GM12891 (cell line): ENCODE data around the gene GIMAP5.
A peak's percentile ranks its signal among the peaks of the same experiment; 100 is the strongest.
"Not testable (repeated sequence)": the region's sequence is repeated elsewhere in the genome, so short reads cannot be mapped to it uniquely, and the experiment has no call there.

Experiments used
- DNase-seq: peaks from one replicate; pipeline ENCODE4 v3.0.0; 2011; ENCODE audit warnings: low spot score; ENCODE audit not compliant: insufficient read length
- FAIRE-seq: peaks from 2 replicates; lab custom pipeline; 2011; peaks lifted over from hg19 to GRCh38; lab: Jason Lieb, UNC
- PAX5 ChIP-seq: IDR thresholded peaks from 2 replicates; pipeline ENCODE4 v1.6.1; 2011; ENCODE audit warnings: low read length, moderate library complexity, mild to moderate bottlenecking; ENCODE audit not compliant: insufficient read depth, severe bottlenecking
- POLR2A ChIP-seq: IDR thresholded peaks from 2 replicates; pipeline ENCODE4 v1.6.1; 2011; ENCODE audit warnings: low read depth, low read length, control low read depth
- POLR2AphosphoS5 ChIP-seq: IDR thresholded peaks from 2 replicates; pipeline ENCODE4 v1.6.1; 2011; ENCODE audit warnings: low read depth, low read length, control low read depth
- POU2F2 ChIP-seq: IDR thresholded peaks from 2 replicates; pipeline ENCODE4 v1.6.1; 2011; ENCODE audit warnings: low read depth, mild to moderate bottlenecking, control low read depth, low read length, moderate library complexity
- SPI1 ChIP-seq: IDR thresholded peaks from 2 replicates; pipeline ENCODE4 v1.6.1; 2011; ENCODE audit warnings: low read depth, low read length, control low read depth
- TAF1 ChIP-seq: IDR thresholded peaks from 2 replicates; pipeline ENCODE4 v1.6.1; 2011; ENCODE audit warnings: low read depth, low read length, control low read depth

Gene GIMAP5

DNA sequence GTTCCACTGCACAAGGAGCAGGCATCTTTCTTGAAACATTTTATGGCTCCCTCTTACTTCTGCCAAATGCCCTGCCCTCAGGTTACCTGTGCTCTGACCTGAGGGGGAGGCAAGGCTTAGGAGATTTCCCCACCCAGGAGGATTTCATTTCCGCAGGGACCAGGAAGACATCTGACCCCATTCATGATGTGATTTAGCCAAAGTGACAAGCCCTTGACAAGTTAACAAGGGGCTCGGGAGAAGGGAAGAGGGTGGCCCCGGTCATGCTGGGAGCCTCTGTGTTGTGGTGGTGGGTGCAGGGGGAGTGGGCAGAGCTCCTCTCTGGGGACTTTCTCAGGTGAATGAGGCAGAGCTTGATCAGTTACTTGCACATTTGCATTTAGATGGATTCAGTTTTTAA is 18.9 kb downstream of the GIMAP5 start:
- FAIRE-seq (peak; percentile 23), DNase-seq (no peak)
- no peak for TF ChIP-seq POU2F2
- TF ChIP-seq TAF1, result no peak
- no peak for TF ChIP-seq SPI1
- TF ChIP-seq POLR2A, result no peak
- TF ChIP-seq POLR2AphosphoS5, result no peak
- TF ChIP-seq PAX5, result no peak

DNA sequence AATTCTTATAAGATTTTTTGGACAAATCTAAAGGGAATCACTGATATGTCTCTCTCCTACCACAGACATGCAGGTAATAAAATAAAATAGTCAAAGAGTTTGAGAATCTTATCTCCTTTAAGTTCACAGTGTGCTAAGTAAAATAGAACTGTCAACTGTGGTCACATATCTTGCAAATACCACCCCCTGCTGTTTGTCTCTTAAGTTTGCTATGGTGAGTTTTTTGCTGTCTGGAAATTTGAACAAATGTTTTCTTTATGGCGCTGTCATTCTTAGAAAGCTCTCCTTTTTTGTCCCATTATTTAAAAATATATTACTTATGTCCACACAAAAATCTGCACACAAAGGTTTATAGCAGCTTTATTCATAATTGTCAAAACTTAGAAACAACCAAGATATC is 19.6 kb downstream of the GIMAP5 start:
- TF ChIP-seq TAF1 (no peak), SPI1 (no peak), POLR2AphosphoS5 (no peak), POLR2A (no peak), POU2F2 (no peak), PAX5 (no peak)
- FAIRE-seq, result peak; percentile 60

DNA sequence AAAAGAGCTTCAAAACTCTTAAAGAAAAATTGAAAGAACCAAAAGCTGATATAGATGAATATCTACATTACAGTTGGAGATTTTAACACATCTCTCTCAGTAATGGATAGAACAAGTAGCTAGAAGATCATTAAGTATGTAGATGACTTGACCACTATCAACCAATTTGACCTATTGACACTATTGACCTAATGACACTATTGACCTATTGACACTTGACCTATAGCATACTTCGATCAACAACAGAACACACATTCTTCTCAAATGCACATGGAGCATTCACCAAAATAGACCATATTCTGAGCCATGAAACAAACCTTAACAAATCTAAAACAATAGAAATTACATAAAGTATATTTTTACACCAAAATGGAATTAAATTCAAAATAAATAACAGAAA is 22.3 kb downstream of the GIMAP5 start:
- TF ChIP-seq TAF1 (no peak), SPI1 (no peak), POU2F2 (no peak), POLR2A (no peak), POLR2AphosphoS5 (no peak), PAX5 (no peak)
- DNase-seq (no peak), FAIRE-seq (no peak)

More for the DNA sequence above, 19.6 kb downstream of the GIMAP5 start:
- no peak for DNase-seq

DNA sequence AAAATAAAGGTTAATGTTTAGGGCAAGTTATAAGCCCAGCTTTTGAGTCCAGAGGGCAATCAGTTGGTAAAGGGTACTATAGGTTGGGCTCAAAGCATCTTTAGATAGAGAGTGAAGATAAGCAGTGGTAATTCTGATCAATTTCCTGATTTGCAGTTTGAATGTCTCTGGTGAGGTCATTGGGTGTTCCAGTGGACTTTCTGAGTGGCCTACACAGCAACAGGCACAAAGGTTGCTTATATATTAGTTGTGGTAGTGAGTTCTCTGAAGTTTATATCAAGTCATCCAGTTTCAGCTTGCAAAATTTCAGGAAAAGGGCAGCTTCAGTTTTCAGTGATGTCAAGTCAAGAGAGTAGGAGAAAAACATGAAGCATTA is 29.1 kb downstream of the GIMAP5 start:
- FAIRE-seq (no peak), DNase-seq (no peak)
- TF ChIP-seq POLR2A, result no peak
- TF ChIP-seq PAX5, result no peak
- no peak for TF ChIP-seq TAF1
- TF ChIP-seq SPI1, result no peak
- no peak for TF ChIP-seq POLR2AphosphoS5
- no peak for TF ChIP-seq POU2F2

DNA sequence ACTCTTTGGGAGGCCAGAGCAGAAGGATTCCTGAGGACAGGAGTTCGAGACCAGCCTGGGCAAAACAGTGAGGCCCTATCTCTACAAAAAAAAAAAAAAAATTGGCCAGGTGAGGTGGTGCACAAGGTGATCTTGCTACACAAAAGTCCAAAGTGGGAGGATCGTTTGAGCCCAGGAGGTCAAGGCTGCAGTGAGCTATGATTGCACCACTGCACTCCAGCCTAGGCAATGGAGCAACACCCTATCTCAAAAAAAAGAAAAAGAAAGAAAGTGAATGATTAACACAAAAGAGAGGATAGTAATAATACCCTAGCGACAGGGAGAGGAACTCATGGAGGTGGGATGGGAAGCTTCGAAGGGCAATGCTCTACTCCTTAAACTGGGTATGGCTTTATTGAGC is 32.5 kb downstream of the GIMAP5 start:
- DNase-seq (no peak), FAIRE-seq (no peak)
- TF ChIP-seq TAF1, result no peak
- no peak for TF ChIP-seq POLR2AphosphoS5
- no peak for TF ChIP-seq PAX5
- no peak for TF ChIP-seq POLR2A
- no peak for TF ChIP-seq POU2F2
- no peak for TF ChIP-seq SPI1

DNA sequence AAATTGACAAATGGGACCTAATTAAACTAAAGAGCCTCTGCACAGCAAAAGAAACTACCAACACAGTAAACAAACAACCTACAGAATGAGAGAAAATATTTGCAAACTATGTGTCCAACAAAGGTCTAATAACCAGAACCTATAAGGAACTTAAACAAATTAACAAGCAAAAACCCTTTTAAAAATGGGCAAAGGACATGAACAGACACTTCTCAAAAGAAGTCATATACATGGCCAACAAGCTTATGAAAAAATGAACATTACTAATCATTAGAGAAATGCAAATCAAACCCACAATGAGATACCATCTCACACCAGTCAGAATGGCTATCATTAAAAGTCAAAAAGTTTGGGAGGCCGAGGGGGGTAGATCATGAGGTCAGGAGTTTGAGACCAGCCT is 36.9 kb downstream of the GIMAP5 start:
- FAIRE-seq, result not testable (repeated sequence)

DNA sequence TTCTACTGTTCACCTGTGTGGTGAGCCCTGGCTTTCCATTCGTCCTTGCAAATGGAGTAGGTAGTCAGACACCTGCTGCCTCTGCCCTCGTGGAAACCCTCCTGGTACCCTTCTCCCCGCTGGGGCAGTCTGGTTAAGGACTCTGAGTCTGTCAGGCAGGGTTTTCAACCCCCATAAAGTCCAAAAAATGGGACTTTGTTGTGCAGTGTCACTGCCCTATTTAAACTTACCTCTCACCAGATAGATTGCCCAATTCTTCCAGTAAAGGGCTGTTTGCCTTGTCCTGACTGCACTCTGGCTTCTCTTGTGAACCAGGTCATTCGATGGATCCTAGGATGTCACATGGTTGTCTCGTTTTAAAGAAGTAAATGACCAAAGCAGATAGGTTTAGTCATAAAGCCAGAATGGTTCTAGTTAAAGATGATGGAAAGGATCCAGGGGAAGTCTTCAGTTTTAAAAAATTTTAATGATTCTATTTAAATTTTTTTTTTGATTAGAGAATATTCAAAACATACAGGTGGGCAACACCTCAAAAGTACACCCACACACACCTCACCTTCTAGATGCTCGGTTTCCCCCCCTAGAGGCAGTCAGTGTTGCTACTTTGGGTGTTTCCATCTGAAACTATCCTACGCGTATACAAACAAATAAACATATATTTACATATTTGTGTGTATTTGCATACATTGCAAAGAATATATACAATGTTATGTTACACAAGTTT is 41.0 kb downstream of the GIMAP5 start:
- DNase-seq, result no peak
- no peak for FAIRE-seq
- TF ChIP-seq TAF1 (no peak), POU2F2 (no peak), SPI1 (no peak), POLR2AphosphoS5 (no peak), PAX5 (no peak), POLR2A (no peak)

More for the DNA sequence above, 36.9 kb downstream of the GIMAP5 start:
- DNase-seq, result not testable (repeated sequence)

DNA sequence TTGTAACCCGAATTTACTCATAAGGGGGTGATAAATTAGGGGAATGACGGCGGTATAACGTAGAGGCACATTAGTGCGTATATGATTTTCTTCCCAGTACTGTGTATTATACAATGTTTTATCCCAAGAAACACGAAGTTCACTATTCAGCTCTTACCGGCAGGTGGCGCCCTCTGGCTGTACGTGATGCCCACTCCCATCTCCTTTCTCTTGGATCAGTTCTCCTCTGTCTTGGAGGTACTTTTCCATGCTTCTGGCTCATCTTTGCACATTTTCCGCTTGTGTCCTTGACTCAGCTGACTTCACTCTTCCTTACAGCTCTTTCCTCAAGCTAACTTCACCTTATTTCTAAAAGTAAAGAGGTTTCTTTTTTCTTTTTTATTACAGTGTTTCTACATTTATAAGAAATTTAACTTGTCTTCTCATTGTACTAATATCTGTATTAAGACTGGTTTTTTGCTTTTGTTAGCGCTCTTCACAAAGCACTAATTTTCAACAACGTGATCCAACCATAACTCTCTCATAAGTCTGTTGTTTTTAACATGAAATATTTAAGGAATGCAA is 41.6 kb downstream of the GIMAP5 start:
- FAIRE-seq, result peak; percentile 78
- TF ChIP-seq TAF1, result no peak
- TF ChIP-seq POU2F2, result no peak
- TF ChIP-seq POLR2A, result no peak
- TF ChIP-seq PAX5, result no peak
- TF ChIP-seq POLR2AphosphoS5, result no peak
- no peak for DNase-seq

DNA sequence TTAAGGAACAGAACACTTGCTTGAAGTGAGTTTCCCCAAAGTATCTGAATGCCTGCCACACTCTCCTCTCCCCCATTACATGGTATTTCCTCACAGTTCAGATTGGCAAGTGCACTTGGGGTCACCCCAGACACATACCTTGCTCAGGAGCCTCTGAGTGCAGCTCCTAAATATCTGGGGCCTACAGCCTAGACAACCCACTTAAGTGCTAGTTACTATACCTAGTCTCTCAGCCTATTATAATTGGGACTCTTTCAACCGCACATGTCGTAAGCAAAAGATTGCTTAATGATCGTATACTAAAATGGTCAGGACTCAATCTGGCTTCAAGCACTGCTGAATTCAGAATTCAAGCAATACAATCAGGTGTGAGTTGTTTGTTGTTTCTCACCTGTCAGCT is 43.1 kb downstream of the GIMAP5 start:
- FAIRE-seq (no peak), DNase-seq (no peak)
- TF ChIP-seq POLR2AphosphoS5, result no peak
- no peak for TF ChIP-seq POU2F2
- no peak for TF ChIP-seq TAF1
- no peak for TF ChIP-seq PAX5
- no peak for TF ChIP-seq POLR2A

DNA sequence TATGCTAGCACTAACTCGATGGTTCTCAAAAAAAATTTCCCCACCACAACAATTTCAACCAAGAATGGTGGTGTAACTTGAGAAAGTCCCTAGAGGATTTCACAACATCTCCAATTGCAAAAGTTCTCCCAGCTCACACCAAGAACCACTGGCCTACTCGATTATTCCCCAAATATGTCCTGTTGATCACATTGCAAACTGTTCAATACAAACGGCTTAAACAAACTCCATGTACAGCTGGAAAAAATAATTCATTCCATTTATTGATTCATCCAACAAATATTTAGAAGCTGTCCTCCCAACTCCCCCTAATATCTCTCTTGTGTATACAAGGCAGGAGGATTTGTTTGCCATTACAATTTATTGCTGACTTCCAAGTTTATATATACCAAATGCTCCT is 43.9 kb downstream of the GIMAP5 start:
- DNase-seq, result no peak
- no peak for FAIRE-seq
- no peak for TF ChIP-seq PAX5
- TF ChIP-seq POLR2A, result no peak
- no peak for TF ChIP-seq TAF1
- TF ChIP-seq SPI1, result no peak
- TF ChIP-seq POLR2AphosphoS5, result no peak
- TF ChIP-seq POU2F2, result no peak
